Measurements from ENCODE around the gene PRLR. TPM values are rescaled to one million over a fixed set of nuclear protein-coding genes. Genes with fewer than 3 reads are reported as not detected.

Gene PRLR
- total and polyA plus RNA-seq, 10 of the 15 experiments (the other 5 are each of a cell fraction or from before 2014, with no cell fraction given), result 0.03 to 8.1 (median 0.20) TPM

DNA sequence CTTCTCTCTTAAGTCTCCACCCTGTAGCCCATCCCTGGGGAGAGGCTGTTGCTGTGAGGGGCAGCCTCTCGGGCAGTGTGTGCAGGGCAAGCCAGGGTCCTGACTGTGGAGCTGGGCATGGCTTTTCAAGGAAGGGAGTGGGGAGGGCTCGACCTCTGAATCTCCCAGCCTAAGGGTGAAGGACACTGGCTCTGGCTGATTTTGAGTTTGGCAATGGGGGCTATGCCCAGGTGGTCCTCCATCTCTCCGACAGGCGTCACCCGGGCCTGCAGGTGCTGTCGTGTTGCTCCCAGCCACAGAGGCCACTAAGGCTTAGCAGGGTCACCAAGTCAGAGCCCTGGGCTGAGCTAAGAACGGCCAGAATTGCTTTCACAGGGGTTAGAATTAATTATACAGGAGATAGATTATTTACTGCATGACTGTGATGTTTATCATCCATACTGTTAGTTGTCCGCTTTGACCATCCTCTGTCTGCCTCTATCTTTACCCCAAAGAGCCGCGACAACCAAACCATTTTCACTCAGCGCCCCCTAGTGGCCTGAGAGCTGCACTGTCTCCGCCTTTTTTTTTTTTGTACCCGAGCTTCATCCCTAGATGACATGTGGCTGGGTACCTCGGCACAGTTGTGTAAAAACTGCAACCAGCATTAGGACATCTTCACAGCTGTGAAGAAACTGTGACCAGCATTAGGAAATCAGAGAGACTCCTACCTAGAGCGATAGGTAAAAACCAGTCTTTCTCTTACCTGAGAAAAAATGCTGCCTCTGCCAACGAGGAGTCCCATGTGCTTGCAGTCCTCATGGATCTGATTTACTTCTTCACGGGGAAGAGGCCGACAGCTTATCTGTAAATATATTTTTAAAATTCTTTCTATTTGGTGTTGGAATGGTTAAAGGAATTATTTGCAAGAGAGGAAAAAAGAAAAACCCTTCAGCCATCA lies 227.0 kb downstream of the PRLR start:
- H4K20me1 ChIP-seq (ENCODE audit: control insufficient read depth, insufficient read depth), result no peaks in the 10 kb centered on the region
- FAIRE-seq (peak; percentile 80), DNase-seq (ENCODE audit: low read depth, low spot score) (peak; percentile 9), ATAC-seq (peak; percentile 91)
- H3K27me3 ChIP-seq (replicated peaks in 1 of 2; ENCODE audit: control insufficient read depth in 2 of 2, insufficient read depth in 2 of 2, low read length in 1 of 2), result no peaks in the 10 kb centered on the region
- SMC1A ChIA-PET (ENCODE audit: uncharacterized antibody, unreplicated experiment), result interaction anchor here (0.6 to 5.5 kb wide), 24 partner anchors 8 to 1668 kb away, joined by 3 to 121 read pairs (median 4); partner anchors contain the start of genes BRIX1 and RAD1
- H3K36me3 ChIP-seq (ENCODE audit: control insufficient read depth in 2 of 2, insufficient read depth in 2 of 2, low read length in 1 of 2), result no peaks in the 10 kb centered on the region
- H3K4me1 ChIP-seq (ENCODE audit: control insufficient read depth, insufficient read depth, low read length), result 0 out of 2 replicates have a peak, but pooled peaks cover 5% of the 10 kb centered on the region
- no peak overlapping the region for H3K4me3 ChIP-seq
- H3K4me2 ChIP-seq (ENCODE audit: control insufficient read depth, insufficient read depth), result no peak overlapping the region
- CTCF ChIA-PET, result interaction anchor here (0.5 to 5.0 kb wide), 48 partner anchors 9 to 1006 kb away, joined by 3 to 185 read pairs (median 5); partner anchors contain the start of genes BRIX1, DNAJC21 and RAD1
- 24% methylated on average over 18 of the region's 18 CpGs for WGBS (ENCODE audit: insufficient coverage, insufficient replicate concordance, low lambda C conversion rate, missing lambda C conversion rate)
- no peaks in the 10 kb centered on the region for H3K79me2 ChIP-seq (ENCODE audit: control insufficient read depth, insufficient read depth, low read length)
- intact Hi-C loops (cut with micrococcal nuclease; ENCODE audit: unreplicated experiment), result loop anchor here (1.0 to 10.0 kb wide), 4 partner anchors 45 to 518 kb away; partner anchors contain the start of genes BRIX1 and RAD1
- no peak overlapping the region for H3K9ac ChIP-seq (ENCODE audit: control insufficient read depth, insufficient read depth, low read length)
- H3K9me3 ChIP-seq (replicated peaks; ENCODE audit: control insufficient read depth, insufficient read depth, low read length), result no peaks in the 10 kb centered on the region
- in situ Hi-C loops (cut with MboI), result no loop called here
- H3K27ac ChIP-seq (ENCODE audit: control insufficient read depth, insufficient read depth), result no peak overlapping the region
- TF ChIP-seq ZNF384 (IDR thresholded peaks at IDR 0.05; ENCODE audit: borderline replicate concordance, low read depth, low read length), result peak; percentile 95
- no peak for TF ChIP-seq CREM (IDR thresholded peaks at IDR 0.05; ENCODE audit: low read depth)
- TF ChIP-seq RAD21 (IDR thresholded peaks at IDR 0.05; ENCODE audit: insufficient read depth, low read depth, low read length), result peak; percentile 91
- TF ChIP-seq, protein P1, sequence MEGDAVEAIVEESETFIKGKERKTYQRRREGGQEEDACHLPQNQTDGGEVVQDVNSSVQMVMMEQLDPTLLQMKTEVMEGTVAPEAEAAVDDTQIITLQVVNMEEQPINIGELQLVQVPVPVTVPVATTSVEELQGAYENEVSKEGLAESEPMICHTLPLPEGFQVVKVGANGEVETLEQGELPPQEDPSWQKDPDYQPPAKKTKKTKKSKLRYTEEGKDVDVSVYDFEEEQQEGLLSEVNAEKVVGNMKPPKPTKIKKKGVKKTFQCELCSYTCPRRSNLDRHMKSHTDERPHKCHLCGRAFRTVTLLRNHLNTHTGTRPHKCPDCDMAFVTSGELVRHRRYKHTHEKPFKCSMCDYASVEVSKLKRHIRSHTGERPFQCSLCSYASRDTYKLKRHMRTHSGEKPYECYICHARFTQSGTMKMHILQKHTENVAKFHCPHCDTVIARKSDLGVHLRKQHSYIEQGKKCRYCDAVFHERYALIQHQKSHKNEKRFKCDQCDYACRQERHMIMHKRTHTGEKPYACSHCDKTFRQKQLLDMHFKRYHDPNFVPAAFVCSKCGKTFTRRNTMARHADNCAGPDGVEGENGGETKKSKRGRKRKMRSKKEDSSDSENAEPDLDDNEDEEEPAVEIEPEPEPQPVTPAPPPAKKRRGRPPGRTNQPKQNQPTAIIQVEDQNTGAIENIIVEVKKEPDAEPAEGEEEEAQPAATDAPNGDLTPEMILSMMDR (IDR thresholded peaks at IDR 0.05 in 2 of 3, conservative IDR thresholded peaks at IDR 0.05 in 1 of 3; ENCODE audit: control insufficient read depth in 2 of 3, extremely low read depth in 1 of 3, insufficient read depth in 1 of 3, low read depth in 3 of 3, low read length in 3 of 3), result peak; percentile 84 to 93 (median 91); a peak in 5 of 6 replicates
- TF ChIP-seq FOXK2 (IDR thresholded peaks at IDR 0.05), result no peak
- TF ChIP-seq, protein P2, sequence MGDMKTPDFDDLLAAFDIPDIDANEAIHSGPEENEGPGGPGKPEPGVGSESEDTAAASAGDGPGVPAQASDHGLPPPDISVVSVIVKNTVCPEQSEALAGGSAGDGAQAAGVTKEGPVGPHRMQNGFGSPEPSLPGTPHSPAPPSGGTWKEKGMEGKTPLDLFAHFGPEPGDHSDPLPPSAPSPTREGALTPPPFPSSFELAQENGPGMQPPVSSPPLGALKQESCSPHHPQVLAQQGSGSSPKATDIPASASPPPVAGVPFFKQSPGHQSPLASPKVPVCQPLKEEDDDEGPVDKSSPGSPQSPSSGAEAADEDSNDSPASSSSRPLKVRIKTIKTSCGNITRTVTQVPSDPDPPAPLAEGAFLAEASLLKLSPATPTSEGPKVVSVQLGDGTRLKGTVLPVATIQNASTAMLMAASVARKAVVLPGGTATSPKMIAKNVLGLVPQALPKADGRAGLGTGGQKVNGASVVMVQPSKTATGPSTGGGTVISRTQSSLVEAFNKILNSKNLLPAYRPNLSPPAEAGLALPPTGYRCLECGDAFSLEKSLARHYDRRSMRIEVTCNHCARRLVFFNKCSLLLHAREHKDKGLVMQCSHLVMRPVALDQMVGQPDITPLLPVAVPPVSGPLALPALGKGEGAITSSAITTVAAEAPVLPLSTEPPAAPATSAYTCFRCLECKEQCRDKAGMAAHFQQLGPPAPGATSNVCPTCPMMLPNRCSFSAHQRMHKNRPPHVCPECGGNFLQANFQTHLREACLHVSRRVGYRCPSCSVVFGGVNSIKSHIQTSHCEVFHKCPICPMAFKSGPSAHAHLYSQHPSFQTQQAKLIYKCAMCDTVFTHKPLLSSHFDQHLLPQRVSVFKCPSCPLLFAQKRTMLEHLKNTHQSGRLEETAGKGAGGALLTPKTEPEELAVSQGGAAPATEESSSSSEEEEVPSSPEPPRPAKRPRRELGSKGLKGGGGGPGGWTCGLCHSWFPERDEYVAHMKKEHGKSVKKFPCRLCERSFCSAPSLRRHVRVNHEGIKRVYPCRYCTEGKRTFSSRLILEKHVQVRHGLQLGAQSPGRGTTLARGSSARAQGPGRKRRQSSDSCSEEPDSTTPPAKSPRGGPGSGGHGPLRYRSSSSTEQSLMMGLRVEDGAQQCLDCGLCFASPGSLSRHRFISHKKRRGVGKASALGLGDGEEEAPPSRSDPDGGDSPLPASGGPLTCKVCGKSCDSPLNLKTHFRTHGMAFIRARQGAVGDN (IDR thresholded peaks at IDR 0.05), result no peak
- TF ChIP-seq EP300 (IDR thresholded peaks at IDR 0.05; ENCODE audit: borderline replicate concordance in 1 of 2, control insufficient read depth in 1 of 2, low read depth in 2 of 2, low read length in 2 of 2), result no peak
- no peak for TF ChIP-seq ZNF217 (IDR thresholded peaks at IDR 0.05)
- TF ChIP-seq YY1 (IDR thresholded peaks at IDR 0.05; ENCODE audit: low read depth, low read length), result peak; percentile 49; the same call in 1 of the 2 replicates
- TF ChIP-seq SIX5 (IDR thresholded peaks at IDR 0.05; ENCODE audit: low read depth, low read length, severe bottlenecking), result no peak
- peak; percentile 88 for TF ChIP-seq SMC3 (IDR thresholded peaks at IDR 0.05; ENCODE audit: borderline replicate concordance, low read length)
- TF ChIP-seq BACH1 (IDR thresholded peaks at IDR 0.05; ENCODE audit: borderline replicate concordance), result no peak
- H2AFZ ChIP-seq (ENCODE audit: control insufficient read depth, low read depth, low read length), result no peak overlapping the region
- BruUV-seq (replicated peaks), result no TSS peak
- POLR2A ChIA-PET, result interaction anchor here (1.2 kb wide), 1 partner anchor 25 kb away, joined by 4 read pairs; no protein-coding TSS in a partner anchor
- RAD21 ChIA-PET (ENCODE audit: unreplicated experiment), result interaction anchor here (0.7 to 6.6 kb wide), 20 partner anchors 24 to 596 kb away, joined by 3 to 123 read pairs (median 4); partner anchors contain the start of genes BRIX1, DNAJC21 and RAD1
